HG02938 (cell line): ENCODE measurements around the gene ROBO1.

Source experiments
- ATAC-seq: cut with Tn5 transposase; IDR thresholded peaks from one replicate; pipeline ENCODE4 v1.9.1; 2021; ENCODE audit warnings: mild to moderate bottlenecking, moderate library complexity; ENCODE audit not compliant: unreplicated experiment

Gene ROBO1

DNA sequence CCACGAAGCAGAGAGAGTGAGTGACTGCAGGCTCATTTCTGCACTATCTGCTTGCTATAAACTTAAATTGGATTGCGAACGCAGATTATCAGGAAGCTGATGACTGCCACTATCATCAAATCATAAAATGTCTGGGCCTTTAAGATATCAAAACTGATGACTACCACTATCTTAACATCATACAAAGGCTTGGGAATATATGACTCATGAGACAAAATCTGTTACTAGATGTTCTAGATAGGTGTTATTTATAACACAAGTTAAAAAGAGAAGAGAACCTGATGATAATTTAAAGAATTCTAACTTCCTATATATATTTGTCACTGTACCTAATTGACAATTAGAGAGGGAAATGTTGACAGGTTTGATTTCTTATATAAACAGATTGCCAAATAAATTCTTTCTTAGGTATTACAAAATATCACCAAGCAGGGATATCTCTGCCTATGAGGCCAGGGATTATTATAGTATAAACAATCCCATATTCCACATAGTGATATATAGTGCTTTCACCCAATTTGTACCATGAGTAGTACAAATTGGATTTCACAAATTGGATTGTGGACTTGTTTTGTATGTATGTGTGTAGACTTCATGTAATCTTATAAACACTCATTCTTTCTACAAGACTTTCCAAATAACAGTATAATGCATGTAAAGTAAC, 1157.2 kb downstream of the ROBO1 start:
- ATAC-seq, result no peak

DNA sequence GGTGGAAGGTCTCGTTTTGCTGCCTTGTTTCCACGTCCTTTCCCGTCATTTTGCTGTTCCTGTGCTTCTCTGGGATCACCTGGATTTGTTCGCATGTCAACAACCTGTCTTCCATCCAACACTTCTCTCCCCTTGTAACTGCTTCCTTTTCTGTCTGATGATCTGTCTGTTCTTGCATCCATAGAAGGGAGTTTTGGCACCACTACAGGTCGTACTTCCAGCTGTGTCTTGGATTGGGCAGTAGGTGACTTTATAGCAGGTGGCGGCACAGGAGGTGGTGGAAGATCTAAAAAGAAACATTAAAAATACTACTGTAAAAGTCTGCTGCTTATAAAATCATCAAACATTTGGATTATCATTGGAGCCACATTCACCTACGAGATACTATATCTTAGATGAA, 1161.0 kb downstream of the ROBO1 start:
- ATAC-seq, result no peak

DNA sequence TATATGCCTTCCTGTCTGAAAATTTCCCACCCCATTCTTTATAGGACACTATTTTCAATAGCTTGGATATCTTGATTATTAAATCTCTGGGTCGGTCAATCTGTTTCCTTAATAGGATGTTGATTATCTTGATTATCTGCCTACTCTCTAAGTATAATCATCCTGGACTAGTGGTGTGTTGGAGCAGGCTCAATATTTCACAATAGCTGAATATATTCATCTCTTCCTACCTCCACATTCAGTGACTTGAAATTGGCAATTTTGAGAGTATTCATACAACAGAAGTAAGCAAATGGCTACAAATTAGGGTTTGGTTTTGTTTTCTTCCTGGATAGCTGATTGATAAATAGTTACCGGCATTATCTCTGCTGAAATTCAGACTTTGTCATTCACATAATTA, 1162.6 kb downstream of the ROBO1 start:
- ATAC-seq, result no peak

DNA sequence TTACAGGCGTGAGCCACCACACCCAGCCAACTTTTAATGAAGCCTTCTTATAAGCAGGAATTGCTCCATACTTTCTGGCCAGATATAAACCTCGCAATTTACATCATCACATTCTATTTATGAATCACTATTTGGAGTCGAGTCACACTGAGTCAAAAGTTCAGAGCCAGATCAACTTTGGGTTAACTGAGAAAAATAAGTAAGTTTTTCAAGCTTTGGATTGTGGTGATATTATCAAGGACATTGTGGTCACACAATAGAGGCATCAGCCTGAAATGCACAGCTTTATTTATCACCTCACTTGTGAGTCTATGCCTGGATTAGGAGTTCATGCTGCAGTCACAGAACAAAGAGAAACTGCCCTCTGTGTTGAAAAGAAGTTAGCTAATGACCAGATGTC, 1163.5 kb downstream of the ROBO1 start:
- no peak for ATAC-seq

DNA sequence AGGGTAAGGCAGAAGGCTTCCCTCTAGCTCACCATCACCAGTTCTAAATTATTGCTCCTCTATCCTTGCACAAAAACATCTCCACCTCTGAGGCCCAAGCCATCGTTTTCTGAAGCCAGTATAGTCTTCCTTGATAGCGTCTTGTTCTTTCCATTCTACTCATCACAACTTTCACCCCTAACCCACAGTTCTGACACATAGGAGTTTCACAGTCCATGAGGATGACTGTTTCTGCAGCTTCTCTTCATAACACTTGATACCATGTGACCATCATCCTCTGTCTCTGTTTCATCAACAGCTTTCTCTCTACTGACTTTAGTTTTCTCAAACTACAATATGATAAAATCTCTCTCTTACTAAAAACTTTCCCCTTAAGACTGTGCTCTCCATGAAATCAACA, 1166.5 kb downstream of the ROBO1 start:
- ATAC-seq, result no peak

DNA sequence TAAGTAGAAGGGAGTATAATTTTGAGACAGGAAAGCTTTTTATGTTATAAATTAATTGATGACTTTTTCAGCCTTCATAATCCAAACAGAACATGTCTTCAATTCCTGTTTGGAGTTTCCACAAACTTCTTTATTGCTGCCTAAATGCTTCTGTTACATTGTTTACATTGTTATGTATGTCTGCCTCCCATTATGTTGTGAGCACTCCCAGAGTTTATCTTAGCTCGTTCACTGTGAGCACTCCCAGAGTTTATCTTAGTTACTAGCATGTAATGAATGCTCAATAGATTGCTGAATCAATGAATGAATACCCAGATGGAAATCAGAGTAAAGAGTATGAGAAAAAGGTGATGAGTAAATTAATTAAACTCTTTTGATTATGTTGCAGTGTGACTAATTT, 1178.0 kb downstream of the ROBO1 start:
- no peak for ATAC-seq

DNA sequence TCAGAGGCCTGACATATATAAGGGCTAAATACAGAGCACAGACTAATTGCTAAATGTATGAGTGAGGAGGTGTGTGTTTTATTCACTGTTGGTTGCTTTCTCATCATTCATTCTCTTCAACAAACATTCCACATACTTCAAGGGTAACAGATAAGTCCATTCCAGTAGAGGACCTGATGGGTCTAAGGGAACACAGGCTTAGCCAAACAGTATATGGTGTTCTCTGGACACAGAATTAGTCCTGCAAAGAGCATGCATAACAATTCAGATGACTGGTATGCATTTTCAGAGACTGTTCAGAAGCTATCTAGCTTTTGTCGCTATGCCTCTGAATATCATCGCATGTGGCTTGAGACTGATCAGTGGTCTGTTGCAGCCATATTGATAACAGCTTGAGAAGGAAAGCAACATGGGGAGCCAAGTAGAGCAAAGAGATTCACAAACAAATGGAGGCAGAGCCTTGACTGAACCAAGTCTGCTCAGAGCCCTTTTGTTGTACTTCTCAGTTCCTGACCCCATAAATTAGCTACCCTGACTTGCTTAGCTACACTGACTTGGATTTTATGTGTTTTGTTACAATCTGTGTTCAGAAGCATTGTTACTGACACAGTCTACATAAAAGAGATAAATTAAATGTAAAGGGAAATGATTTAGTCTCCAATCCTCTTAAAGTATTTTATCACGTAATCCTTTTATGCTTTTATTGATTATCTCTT, 1178.7 kb downstream of the ROBO1 start:
- ATAC-seq, result no peak

DNA sequence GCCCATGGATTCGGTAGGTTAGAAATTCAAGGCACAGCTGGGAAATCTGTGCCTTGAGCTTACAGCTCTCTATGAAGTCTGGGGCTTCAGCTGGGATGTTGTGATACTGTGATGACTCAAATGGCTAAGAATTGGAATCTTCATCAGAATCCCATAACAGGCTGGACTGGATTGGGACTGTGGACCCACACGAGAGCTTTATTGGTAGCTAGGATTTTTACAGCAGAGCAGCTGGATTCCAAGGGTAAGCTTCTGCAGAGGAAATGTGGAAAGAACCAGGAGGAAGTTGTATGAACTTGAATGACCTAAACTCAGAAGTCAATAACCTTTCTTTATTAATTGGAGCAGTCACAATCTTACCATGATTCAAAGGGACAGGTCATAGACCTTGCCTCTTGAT, 1187.1 kb downstream of the ROBO1 start:
- ATAC-seq, result no peak

DNA sequence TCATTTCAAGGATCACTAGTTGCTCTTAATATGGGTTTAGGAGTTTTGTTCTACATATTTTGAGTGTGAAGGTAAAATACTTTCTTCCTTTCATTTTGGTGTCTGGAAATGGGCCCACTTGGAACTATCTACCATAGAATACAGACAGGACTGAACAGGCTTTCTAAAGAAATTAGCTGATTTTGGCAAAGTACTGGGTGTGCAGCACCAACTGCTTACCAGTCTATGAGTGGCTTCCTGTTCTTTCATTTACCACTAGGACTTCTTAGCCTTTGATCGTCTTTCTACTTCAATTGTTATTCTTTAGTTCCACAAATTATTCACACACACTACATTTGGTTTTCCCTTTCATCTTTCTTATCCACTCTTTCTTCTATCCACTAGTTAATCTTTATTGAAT, 1196.3 kb downstream of the ROBO1 start:
- no peak for ATAC-seq

DNA sequence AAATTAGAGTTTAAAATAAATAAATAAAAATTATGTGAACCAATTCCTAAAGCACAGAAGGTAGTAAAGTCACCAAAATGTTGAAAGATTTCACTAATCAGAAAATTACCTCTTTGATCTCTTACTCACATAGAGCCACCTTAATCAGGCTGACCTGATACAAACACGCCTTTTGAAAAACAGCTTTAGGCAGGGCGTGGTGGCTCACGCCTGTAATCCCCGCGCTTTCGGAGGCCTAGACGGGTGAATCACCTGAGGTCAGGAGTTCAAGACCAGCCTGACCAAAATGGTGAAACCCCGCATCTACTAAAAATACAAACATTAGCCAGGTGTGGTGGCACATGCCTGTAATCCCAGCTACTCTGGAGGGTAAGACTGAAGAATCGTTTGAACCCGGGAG, 1197.3 kb downstream of the ROBO1 start:
- no peak for ATAC-seq

DNA sequence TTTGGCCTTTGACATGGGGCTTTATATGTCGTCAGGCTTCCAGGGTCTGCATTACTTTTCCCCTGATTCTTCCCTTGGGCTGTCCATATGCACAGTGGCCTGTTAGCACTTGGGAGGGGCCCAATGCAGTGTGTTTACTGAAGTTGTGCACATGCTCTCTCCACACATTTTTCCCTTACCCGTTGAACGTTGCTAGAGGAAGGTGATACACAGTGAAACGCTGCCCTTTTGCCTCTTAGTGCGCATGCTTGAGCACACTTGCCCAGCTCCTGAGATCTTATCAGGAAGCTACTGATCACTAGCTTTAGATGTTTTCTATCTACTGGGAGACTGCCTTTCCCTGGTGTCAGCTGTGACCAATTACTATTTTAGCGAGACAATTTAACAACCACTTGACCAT, 1198.0 kb downstream of the ROBO1 start:
- ATAC-seq, result no peak

DNA sequence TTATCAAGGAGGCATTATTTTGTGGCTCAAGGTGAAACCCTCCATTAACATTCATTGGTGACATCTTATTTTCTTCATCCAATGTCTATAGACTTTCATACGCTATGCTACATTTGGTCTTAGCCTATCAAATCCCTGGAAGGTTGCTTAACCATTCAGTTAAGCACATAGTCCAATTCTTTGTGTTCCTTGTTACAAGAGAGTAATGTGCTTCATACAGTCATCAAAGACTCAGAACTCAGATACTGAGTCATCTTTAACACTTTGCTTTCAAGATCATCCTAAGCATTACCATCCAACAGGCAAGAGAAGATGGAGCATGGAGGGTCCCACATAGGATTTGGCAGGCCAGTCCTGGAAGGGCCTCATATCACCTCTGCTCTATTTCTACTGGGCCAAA, 1202.1 kb downstream of the ROBO1 start:
- ATAC-seq, result no peak

DNA sequence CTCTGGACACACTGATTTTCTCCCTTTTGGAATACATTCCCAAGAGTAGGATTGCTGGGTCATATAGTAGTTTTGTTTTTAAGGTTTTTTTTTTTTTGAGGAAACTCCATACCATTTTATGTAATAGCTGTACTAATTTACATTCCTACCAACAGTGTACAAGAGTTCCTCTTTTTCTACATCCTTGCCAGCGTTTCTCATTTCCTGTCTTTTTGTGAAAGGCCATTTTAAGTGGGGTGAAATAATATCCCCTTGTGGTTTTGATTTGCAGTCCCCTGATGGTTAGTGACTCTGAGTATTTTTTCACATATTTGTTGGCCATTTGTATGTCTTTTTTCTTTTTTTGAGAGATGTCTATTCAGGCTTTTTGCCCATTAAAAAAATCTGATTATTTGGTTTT, 1205.5 kb downstream of the ROBO1 start:
- ATAC-seq, result no peak
